CD14-positive monocyte (primary cell): Measurements from ENCODE around the gene FCN2. TPM values are rescaled to one million over a fixed set of nuclear protein-coding genes. Genes with fewer than 3 reads are reported as not detected.

Experiments
- DNase-seq, 3 donors: peaks; one replicate each; pipeline ENCODE4 v3.0.0-alpha.2; 2011 to 2022
- H2AFZ ChIP-seq: 2 replicates; pipeline ENCODE4 v1.6.0; 2012; ENCODE audit warnings: mild to moderate bottlenecking, low read depth, low read length, inconsistent platforms; ENCODE audit not compliant: insufficient read depth, poor library complexity, severe bottlenecking
- H3K27ac ChIP-seq, 2 donors: 1 replicate in 1 of 2; 2 replicates in 1 of 2; pipeline ENCODE4 v1.5.1; 2012 to 2013; ENCODE audit warnings: low read length in 2 of 2, control low read depth in 1 of 2, inconsistent platforms in 1 of 2, low read depth in 1 of 2, mild to moderate bottlenecking in 1 of 2
- H3K27me3 ChIP-seq, 2 donors: one replicate each; pipeline versions ENCODE4 v1.6.0 to v1.6.1; 2011 to 2013; ENCODE audit warnings: low read length in 2 of 2; ENCODE audit not compliant: control insufficient read depth in 2 of 2, insufficient read depth in 2 of 2
- H3K36me3 ChIP-seq, 2 donors: replicated peaks in 1 of 2; 1 replicate in 1 of 2; 2 replicates in 1 of 2; pipeline versions ENCODE4 v1.5.1 to v1.6.1; 2012 to 2013; ENCODE audit warnings: low read length in 2 of 2, control low read depth in 1 of 2, inconsistent platforms in 1 of 2, mild to moderate bottlenecking in 1 of 2; ENCODE audit not compliant: insufficient read depth in 2 of 2, control insufficient read depth in 1 of 2
- H3K4me1 ChIP-seq, 2 donors: 1 replicate in 1 of 2; 2 replicates in 1 of 2; pipeline versions ENCODE4 v1.5.1 to v1.6.1; 2012 to 2013; ENCODE audit warnings: low read length in 2 of 2, control low read depth in 1 of 2, inconsistent platforms in 1 of 2, mild to moderate bottlenecking in 1 of 2, moderate library complexity in 1 of 2; ENCODE audit not compliant: insufficient read depth in 2 of 2, control insufficient read depth in 1 of 2
- H3K4me2 ChIP-seq: replicated peaks from 2 replicates; pipeline ENCODE3; 2012; ENCODE audit warnings: low read length, moderate library complexity, mild to moderate bottlenecking; ENCODE audit not compliant: poor library complexity, severe bottlenecking; ENCODE audit errors: extremely low read depth
- H3K4me3 ChIP-seq, 3 experiments: fragments of 200-600 bp in 1 of 3; sonication (generic) in 1 of 3; replicated peaks in 1 of 3; 1 replicate in 2 of 3; 2 replicates in 1 of 3; pipeline ENCODE4 v1.5.1; 2011 to 2013; ENCODE audit warnings: low read length in 3 of 3, mild to moderate bottlenecking in 3 of 3, control low read depth in 2 of 3, low read depth in 2 of 3, inconsistent platforms in 1 of 3, moderate library complexity in 1 of 3
- H3K79me2 ChIP-seq: 2 replicates; pipeline ENCODE4 v1.6.0; 2012; ENCODE audit warnings: mild to moderate bottlenecking, control low read depth, inconsistent platforms, low read length, moderate library complexity; ENCODE audit not compliant: insufficient read depth
- H3K9ac ChIP-seq: 2 replicates; pipeline ENCODE4 v1.6.0; 2017; ENCODE audit warnings: low read length, mild to moderate bottlenecking; ENCODE audit not compliant: insufficient read depth, poor library complexity, severe bottlenecking
- H3K9me3 ChIP-seq, 2 donors: replicated peaks in 1 of 2; 1 replicate in 1 of 2; 2 replicates in 1 of 2; pipeline versions ENCODE4 v1.5.1 to v1.6.1; 2012 to 2013; ENCODE audit warnings: low read length in 2 of 2, control low read depth in 1 of 2; ENCODE audit not compliant: control insufficient read depth in 1 of 2, insufficient read depth in 1 of 2
- H4K20me1 ChIP-seq: 2 replicates; pipeline ENCODE4 v1.6.0; 2012; ENCODE audit warnings: mild to moderate bottlenecking, low read length, control low read depth, moderate library complexity; ENCODE audit not compliant: insufficient read depth
- H3K27ac Mint-ChIP-seq, 7 donors: one replicate each; pipeline ENCODE4 v1.8.0; 2020; ENCODE audit warnings: mild to moderate bottlenecking in 7 of 7, mixed read lengths in 7 of 7, moderate library complexity in 6 of 7, inconsistent platforms in 2 of 7
- H3K27me3 Mint-ChIP-seq, 3 donors: one replicate each; pipeline ENCODE4 v1.8.0; 2021 to 2022; ENCODE audit warnings: low read depth in 3 of 3, mild to moderate bottlenecking in 3 of 3, mixed read lengths in 3 of 3, moderate library complexity in 3 of 3, inconsistent platforms in 1 of 3
- H3K36me3 Mint-ChIP-seq, 2 donors: one replicate each; pipeline ENCODE4 v1.8.0; 2020; ENCODE audit warnings: mixed read lengths in 2 of 2, inconsistent platforms in 1 of 2, mild to moderate bottlenecking in 1 of 2
- H3K4me1 Mint-ChIP-seq: one replicate; pipeline ENCODE4 v1.8.0; 2020; ENCODE audit warnings: mild to moderate bottlenecking, mixed read lengths
- H3K4me3 Mint-ChIP-seq, 2 donors: one replicate each; pipeline ENCODE4 v1.8.0; 2020; ENCODE audit warnings: mild to moderate bottlenecking in 2 of 2, mixed read lengths in 2 of 2, moderate library complexity in 1 of 2
- H3K9me3 Mint-ChIP-seq, 7 donors: one replicate each; pipeline ENCODE4 v1.8.0; 2020 to 2022; ENCODE audit warnings: mixed read lengths in 7 of 7, mild to moderate bottlenecking in 6 of 7, moderate library complexity in 6 of 7, inconsistent platforms in 2 of 7
- CTCF ChIP-seq: fragments of 200-600 bp; IDR thresholded peaks from one replicate; pipeline ENCODE4 v1.8.0; 2022; ENCODE audit warnings: antibody characterized with exemption, mild to moderate bottlenecking
- WGBS: methylation state at CpG from one replicate; pipeline ENCODE4 v1.1.5; 2013; ENCODE audit warnings: missing lambda C conversion rate; ENCODE audit not compliant: insufficient coverage; 5-methylcytosine and 5-hydroxymethylcytosine counted together
- intact Hi-C, 2 donors: fragments of 100-400 bp; cut with micrococcal nuclease; formaldehyde crosslinking; loops; one replicate each; pipeline versions ENCODE4 v1.15.0 to v1.15.1; 2023
- polyA plus RNA-seq, 3 donors: library from polyadenylated mRNA; depleted of rRNA in 1 of 3; unstranded in 2 of 3; stranded (reverse) in 1 of 3; fragments of 300-500 nt in 2 of 3; fragments of >200 nt in 1 of 3; fragmentation: Illumina TruSeq in 2 of 3; gene quantifications; 1 replicate in 2 of 3; 2 replicates in 1 of 3; pipeline ENCODE4 v1.2.3, GENCODE V29; 2012 to 2021

Gene FCN2
- polyA plus RNA-seq, 3 donors, result not detected

- intact Hi-C loops, result no loop called here
- Mint-ChIP-seq H3K36me3 (no peaks in the 10 kb centered on the region), H3K27ac (no peak overlapping the region), H3K4me1 (peaks cover 29% of the 10 kb centered on the region), H3K4me3 (no peak overlapping the region), H3K27me3 (peaks cover 13 to 37% (median 18%) of the 10 kb centered on the region in 3 donors), H3K9me3 (peaks cover 3 to 13% (median 6%) of the 10 kb centered on the region in 7 donors)
- peaks cover 10% of the 10 kb centered on the region in 2 donors for H3K9me3 ChIP-seq
- no peak overlapping the region for H2AFZ ChIP-seq
- 33% methylated on average over 2 of the region's 5 CpGs for WGBS
- no peak for DNase-seq
- no peak overlapping the region for H3K4me3 ChIP-seq
- TF ChIP-seq CTCF, result no peak
- H3K27ac ChIP-seq, result no peak overlapping the region
- H3K79me2 ChIP-seq, result no peaks in the 10 kb centered on the region
- H3K27me3 ChIP-seq, result peaks cover 0 to 7% of the 10 kb centered on the region in 2 donors
- H3K4me1 ChIP-seq, result peaks cover 30 to 38% of the 10 kb centered on the region in 2 donors
- no peak overlapping the region for H3K4me2 ChIP-seq
- H3K9ac ChIP-seq, result no peak overlapping the region
- no peaks in the 10 kb centered on the region for H3K36me3 ChIP-seq
- no peaks in the 10 kb centered on the region for H4K20me1 ChIP-seq
Measured at GRCh38 chr9:134890155-134890495, 9.5 kb downstream of the FCN2 start.

GRCh38 chr9:134891053-134891452 is 10.4 kb downstream of the FCN2 start:
- TF ChIP-seq CTCF, result no peak
- Mint-ChIP-seq H3K4me3 (peak overlapping the region; percentile 28 to 74), H3K27ac (peak overlapping the region in 4 of 7 donors; percentile 2 to 43 (median 4)), H3K27me3 (peaks cover 17 to 36% (median 17%) of the 10 kb centered on the region in 3 donors), H3K4me1 (peaks cover 32% of the 10 kb centered on the region), H3K36me3 (no peaks in the 10 kb centered on the region), H3K9me3 (peaks cover 4 to 16% (median 7%) of the 10 kb centered on the region in 7 donors)
- no peaks in the 10 kb centered on the region for H3K36me3 ChIP-seq
- no peak overlapping the region for H3K9ac ChIP-seq
- DNase-seq, result peak; percentile 11 to 68 (median 32)
- peaks cover 30 to 38% of the 10 kb centered on the region in 2 donors for H3K4me1 ChIP-seq
- no peaks in the 10 kb centered on the region for H4K20me1 ChIP-seq
- 7% methylated on average over 7 of the region's 8 CpGs for WGBS
- peak overlapping the region in 1 of 2 donors; percentile 5 for H3K27ac ChIP-seq
- peaks cover 11 to 13% of the 10 kb centered on the region in 2 donors for H3K9me3 ChIP-seq
- peak overlapping the region in 1 of 3 experiments; percentile 26 for H3K4me3 ChIP-seq
- no peaks in the 10 kb centered on the region for H3K79me2 ChIP-seq
- peaks cover 0 to 7% of the 10 kb centered on the region in 2 donors for H3K27me3 ChIP-seq
- no peak overlapping the region for H2AFZ ChIP-seq
- intact Hi-C loops, result no loop called here
- peak overlapping the region; percentile 32 for H3K4me2 ChIP-seq
